C4-2B (cell line): Measurements from ENCODE around the gene SOST.

ENCODE experiments used
- H3K27ac ChIP-seq: fragments of 450-650 bp; 2 replicates; pipeline ENCODE4 v1.5.1; 2017
- ZFX ChIP-seq: fragments of 450-650 bp; IDR thresholded peaks from 2 replicates; pipeline ENCODE4 v1.6.1; 2017
- TF ChIP-seq, protein P1 (sequence below): fragments of 450-650 bp; conservative IDR thresholded peaks from 2 replicates; pipeline ENCODE4 v1.5.1; 2017; ENCODE audit warnings: mild to moderate bottlenecking

Gene SOST

DNA sequence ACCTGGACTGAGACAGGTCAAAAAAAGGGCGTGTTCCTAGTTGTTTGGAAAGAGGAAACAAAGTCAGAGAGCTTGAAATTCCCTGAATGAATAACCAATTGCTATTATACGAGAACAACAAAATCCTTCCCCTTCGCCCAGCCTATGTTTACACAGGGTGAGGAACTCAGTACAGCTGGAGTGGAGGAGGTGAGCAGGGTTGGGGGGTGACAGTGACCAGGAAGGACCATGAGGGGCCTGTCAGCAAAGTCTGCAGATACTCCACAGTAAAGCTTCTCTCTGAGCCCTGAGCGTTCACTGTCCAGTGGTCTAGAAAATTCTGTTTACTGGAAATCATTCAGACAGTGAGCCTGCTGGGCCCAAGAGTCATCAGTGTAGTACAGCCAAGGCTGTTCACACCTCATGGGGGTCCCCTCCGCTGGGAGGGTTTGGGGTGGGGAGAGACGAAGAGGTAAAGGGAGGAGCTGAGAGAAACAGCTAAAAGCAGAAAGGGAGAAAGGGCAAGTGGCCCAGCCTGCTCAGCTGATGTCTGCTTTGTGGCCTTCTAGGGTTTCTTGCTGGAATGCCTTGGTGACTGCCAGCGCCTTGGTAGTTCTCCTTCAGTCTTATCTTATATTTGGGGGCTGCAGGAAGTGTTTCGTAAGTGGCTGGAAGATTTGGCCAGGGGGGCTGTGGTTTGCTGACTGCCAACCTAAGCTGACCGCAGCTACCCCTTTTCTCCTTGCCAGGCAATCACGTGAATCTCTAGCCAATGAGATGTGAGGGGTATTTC lies 14.5 kb upstream of the SOST start:
- TF ChIP-seq, protein P1, sequence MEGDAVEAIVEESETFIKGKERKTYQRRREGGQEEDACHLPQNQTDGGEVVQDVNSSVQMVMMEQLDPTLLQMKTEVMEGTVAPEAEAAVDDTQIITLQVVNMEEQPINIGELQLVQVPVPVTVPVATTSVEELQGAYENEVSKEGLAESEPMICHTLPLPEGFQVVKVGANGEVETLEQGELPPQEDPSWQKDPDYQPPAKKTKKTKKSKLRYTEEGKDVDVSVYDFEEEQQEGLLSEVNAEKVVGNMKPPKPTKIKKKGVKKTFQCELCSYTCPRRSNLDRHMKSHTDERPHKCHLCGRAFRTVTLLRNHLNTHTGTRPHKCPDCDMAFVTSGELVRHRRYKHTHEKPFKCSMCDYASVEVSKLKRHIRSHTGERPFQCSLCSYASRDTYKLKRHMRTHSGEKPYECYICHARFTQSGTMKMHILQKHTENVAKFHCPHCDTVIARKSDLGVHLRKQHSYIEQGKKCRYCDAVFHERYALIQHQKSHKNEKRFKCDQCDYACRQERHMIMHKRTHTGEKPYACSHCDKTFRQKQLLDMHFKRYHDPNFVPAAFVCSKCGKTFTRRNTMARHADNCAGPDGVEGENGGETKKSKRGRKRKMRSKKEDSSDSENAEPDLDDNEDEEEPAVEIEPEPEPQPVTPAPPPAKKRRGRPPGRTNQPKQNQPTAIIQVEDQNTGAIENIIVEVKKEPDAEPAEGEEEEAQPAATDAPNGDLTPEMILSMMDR = no peak
- TF ChIP-seq ZFX = no peak
- H3K27ac ChIP-seq = no peak overlapping the region

DNA sequence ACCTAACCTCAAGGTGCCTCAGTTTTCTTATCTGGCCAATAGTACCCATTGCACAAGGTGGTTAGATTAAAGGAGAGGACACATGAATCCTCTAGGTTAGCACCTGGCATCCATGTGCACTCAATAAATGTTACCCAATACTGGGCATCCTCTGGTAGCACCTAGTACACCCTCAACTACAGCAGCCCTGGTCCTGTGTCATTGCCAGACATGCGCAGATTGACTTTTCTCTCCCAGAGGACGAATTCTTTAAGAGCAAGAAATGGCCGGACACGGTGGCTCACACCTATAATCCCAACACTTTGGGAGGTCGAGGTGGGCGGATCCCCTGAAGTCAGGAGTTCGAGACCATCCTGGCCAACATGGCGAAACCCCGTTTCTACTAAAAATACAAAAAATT lies 12.9 kb upstream of the SOST start:
- no peak for TF ChIP-seq ZFX
- TF ChIP-seq, protein P1 = no peak
- no peak overlapping the region for H3K27ac ChIP-seq

DNA sequence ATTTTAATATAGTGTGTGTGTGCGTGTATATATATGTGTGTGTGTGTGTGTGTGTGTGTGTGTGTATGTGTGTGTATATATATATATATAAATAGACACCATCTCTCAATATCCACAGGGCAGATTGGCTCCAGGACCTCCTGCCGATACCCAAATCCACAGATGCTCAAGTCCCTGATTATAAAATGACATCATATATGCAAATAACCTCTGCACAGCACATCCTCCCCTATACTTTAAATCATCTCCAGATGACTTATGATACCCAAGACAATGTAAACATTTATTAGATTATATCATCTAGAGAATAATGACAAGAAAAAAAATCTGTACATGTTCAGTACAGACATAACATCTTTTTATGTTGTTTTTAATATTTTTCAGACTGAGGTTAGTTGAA lies 12.4 kb upstream of the SOST start:
- H3K27ac ChIP-seq = no peak overlapping the region

DNA sequence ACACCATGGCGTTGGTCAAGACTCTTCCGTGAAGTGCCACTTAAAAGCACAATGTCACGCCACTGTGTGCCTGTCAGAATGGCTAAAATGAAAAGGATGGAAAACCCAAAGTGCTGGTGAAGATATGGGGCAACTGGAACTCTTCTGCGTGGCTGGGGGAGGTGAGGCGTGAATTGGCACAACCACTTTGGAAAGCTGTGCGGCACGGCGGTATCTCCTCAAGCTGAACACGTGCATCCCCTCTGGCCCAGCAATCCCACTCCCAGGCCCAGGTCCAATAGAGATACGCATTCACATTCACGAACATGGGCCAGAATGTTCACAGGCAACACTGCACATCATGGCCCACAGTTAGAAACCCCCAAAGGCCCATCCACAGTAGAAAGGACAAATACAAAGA lies 11.3 kb upstream of the SOST start:
- TF ChIP-seq ZFX = no peak
- TF ChIP-seq, protein P1 = no peak
- H3K27ac ChIP-seq = no peak overlapping the region

More for the DNA sequence above, 12.4 kb upstream of the SOST start:
- TF ChIP-seq, protein P1 = no peak
- no peak for TF ChIP-seq ZFX

DNA sequence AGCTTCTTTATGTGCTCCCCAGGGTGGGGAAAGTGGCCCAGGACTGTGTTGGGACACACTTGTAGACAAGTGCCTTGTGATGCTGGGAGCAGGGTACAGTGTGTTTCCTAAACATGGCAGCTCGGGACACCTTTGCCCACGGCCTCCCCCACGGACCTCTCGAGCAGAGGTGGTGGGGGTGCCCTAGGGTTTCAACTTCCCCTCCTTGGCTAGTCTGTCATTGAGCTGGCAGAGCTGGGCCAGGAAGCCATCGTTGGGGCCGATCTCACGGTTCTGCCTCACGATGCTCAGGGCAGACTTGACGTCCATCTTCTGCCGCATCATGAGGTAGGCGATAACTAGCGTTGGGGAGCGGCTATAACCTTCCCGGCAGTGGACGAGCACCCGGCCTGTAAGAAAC lies 10.8 kb upstream of the SOST start:
- TF ChIP-seq, protein P1 = no peak
- no peak for TF ChIP-seq ZFX
- no peak overlapping the region for H3K27ac ChIP-seq

DNA sequence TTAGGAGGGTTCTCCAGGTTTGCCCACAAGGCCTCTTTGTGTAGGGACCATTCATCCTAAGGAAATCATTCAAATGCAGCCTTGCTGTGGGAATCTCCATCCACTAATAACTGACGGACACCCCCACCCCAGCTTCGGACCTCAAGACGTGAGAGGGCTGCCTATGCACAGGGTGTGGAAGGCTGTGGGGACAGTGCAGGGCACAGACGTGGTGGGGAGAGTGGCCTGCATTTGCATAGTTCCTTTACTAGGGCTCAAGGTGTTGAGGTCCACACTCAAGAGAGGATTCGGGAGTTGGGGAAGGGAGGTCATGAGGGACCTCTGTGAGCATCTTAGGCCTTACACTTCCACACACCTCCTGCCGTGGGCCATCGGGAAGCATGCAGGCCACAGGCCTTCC lies 10.4 kb upstream of the SOST start:
- TF ChIP-seq, protein P1 = no peak
- TF ChIP-seq ZFX = no peak
- H3K27ac ChIP-seq = no peak overlapping the region

DNA sequence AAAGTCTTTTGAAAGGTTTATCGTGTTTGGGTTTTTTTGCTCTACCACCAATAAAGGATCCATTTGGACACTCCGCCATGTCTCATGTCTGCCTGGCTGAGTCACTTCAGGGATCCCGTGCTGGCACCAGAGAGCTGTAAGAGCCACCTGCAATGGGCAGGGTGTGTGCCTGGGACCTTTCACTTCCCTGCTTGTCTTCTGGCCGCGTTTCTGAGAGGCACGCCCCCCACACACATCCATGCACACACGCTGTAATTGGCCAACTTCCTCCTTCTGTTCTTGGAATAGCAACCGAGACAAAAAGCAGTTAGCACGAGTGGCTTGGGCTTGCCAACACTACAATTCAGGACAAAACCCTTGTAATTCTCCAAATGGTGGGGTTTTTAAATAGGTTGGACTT lies 9.8 kb upstream of the SOST start:
- TF ChIP-seq ZFX = no peak

DNA sequence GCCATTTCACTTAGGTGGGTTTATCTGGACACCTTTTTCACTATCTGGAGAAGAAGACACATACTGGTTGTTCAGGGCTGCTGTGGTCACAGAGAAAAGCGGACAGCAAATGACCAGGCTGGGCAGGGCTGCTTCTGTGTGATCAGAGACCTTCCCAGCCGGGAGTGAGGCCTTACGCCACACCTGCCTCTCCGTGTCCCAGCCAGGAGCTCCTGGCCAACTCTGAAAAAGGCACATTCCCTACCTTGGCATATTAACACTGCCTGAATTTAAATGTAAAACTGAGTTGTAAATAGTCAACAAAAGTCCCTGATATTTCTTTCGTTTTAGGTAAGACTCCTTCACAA lies 9.1 kb upstream of the SOST start:
- no peak overlapping the region for H3K27ac ChIP-seq

More for the DNA sequence above, 9.8 kb upstream of the SOST start:
- no peak overlapping the region for H3K27ac ChIP-seq

More for the DNA sequence above, 9.1 kb upstream of the SOST start:
- TF ChIP-seq, protein P1 = no peak
- TF ChIP-seq ZFX = no peak
